PC-9 (cell line): ENCODE data around the gene HES1. TPM values are rescaled to one million over a fixed set of nuclear protein-coding genes. Genes with fewer than 3 reads are reported as not detected.
"Not testable (repeated sequence)": the region's sequence is repeated elsewhere in the genome, so short reads cannot be mapped to it uniquely, and the experiment has no call there.

Experiments used
- BruUV-seq: library from RNA; stranded (reverse); fragments of 400-500 nt; replicated peaks from 2 replicates; lab custom pipeline; 2021; lab: Mats Ljungman, UMichigan
- CTCF ChIA-PET: fragments of 300-600 bp; sonication (Branson Sonifier 250); formaldehyde crosslinking; loops from one replicate; lab custom pipeline; 2022; ENCODE audit warnings: antibody characterized with exemption; lab: Charles Lee
- POLR2A ChIA-PET: fragments of 300-600 bp; sonication (Branson Sonifier 250); formaldehyde crosslinking; loops from one replicate; lab custom pipeline; 2022; ENCODE audit warnings: antibody characterized with exemption; ENCODE audit not compliant: unreplicated experiment; lab: Charles Lee
- DNase-seq, 2 experiments: peaks; one replicate each; pipeline versions ENCODE4 v3.0.0 to v3.0.0-alpha.2; 2015 to 2022; ENCODE audit warnings: mixed read lengths in 1 of 2
- H2AFZ ChIP-seq: fragments of 200-600 bp; sonication (generic); 2 replicates; pipeline ENCODE4 v1.8.1; 2017; ENCODE audit warnings: antibody characterized with exemption
- H3F3A ChIP-seq: fragments of 200-600 bp; sonication (generic); 2 replicates; pipeline ENCODE4 v1.8.1; 2017; ENCODE audit warnings: antibody characterized with exemption, mild to moderate bottlenecking, low read depth; ENCODE audit not compliant: insufficient read depth
- H3K27ac ChIP-seq: fragments of 200-600 bp; sonication (generic); 2 replicates; pipeline ENCODE4 v1.6.1; 2016; ENCODE audit warnings: mixed run types
- H3K27me3 ChIP-seq: fragments of 200-600 bp; sonication (generic); 2 replicates; pipeline ENCODE4 v1.6.1; 2016; ENCODE audit warnings: low read depth, mixed run types; ENCODE audit not compliant: insufficient read depth
- H3K36me3 ChIP-seq: fragments of 200-600 bp; sonication (generic); 2 replicates; pipeline ENCODE4 v1.6.1; 2016; ENCODE audit warnings: low read depth, mixed run types
- H3K4me1 ChIP-seq: fragments of 200-600 bp; sonication (generic); replicated peaks from 2 replicates; pipeline ENCODE4 v1.6.1; 2016; ENCODE audit warnings: mixed run types; ENCODE audit not compliant: insufficient read depth
- H3K4me2 ChIP-seq: fragments of 200-600 bp; sonication (generic); 2 replicates; pipeline ENCODE4 v1.6.1; 2017; ENCODE audit warnings: mixed run types
- H3K4me3 ChIP-seq: fragments of 200-600 bp; sonication (generic); 2 replicates; pipeline ENCODE4 v1.6.1; 2016; ENCODE audit warnings: mixed run types
- H3K79me2 ChIP-seq: fragments of 200-600 bp; sonication (generic); 2 replicates; pipeline ENCODE4 v1.6.1; 2017; ENCODE audit warnings: low read depth, mixed run types
- H3K9me2 ChIP-seq: fragments of 200-600 bp; sonication (generic); 2 replicates; pipeline ENCODE4 v1.8.1; 2017; ENCODE audit warnings: mild to moderate bottlenecking; ENCODE audit not compliant: insufficient read depth
- H3K9me3 ChIP-seq: fragments of 200-600 bp; sonication (generic); 2 replicates; pipeline ENCODE4 v1.8.1; 2016; ENCODE audit warnings: low read depth; ENCODE audit not compliant: insufficient read depth
- H4K20me1 ChIP-seq: fragments of 200-600 bp; sonication (generic); 2 replicates; pipeline ENCODE4 v1.8.1; 2017; ENCODE audit not compliant: insufficient read depth
- CTCF ChIP-seq: fragments of 200-600 bp; sonication (generic); conservative IDR thresholded peaks from 2 replicates; pipeline ENCODE4 v1.6.1; 2017; ENCODE audit warnings: mixed run types, antibody characterized with exemption, mild to moderate bottlenecking, moderate library complexity
- EZH2 ChIP-seq: fragments of 200-600 bp; sonication (generic); IDR thresholded peaks from 2 replicates; pipeline ENCODE4 v1.8.0; 2017; ENCODE audit warnings: antibody characterized with exemption, low read depth
- intact Hi-C: fragments of 100-400 bp; cut with micrococcal nuclease; formaldehyde crosslinking; loops from one replicate; pipeline ENCODE4 v1.10.0; 2022; ENCODE audit not compliant: unreplicated experiment
- total RNA-seq: library from RNA; stranded (reverse); gene quantifications from 2 replicates; pipeline ENCODE4 v1.2.3, GENCODE V29; 2021

HES1 gene
- total RNA-seq, 1 experiment from 2014 or later = 66.5 TPM

- Histone ChIP-seq H3K27ac (peak overlapping the region; percentile 98; the same call in 1 of the 2 replicates), H3K9me3 (no peaks in the 10 kb centered on the region), H3F3A (peaks cover 36% of the 10 kb centered on the region), H3K79me2 (peaks cover 24% of the 10 kb centered on the region), H3K36me3 (no peaks in the 10 kb centered on the region), H4K20me1 (no peaks in the 10 kb centered on the region), H2AFZ (no peak overlapping the region), H3K4me1 (peaks cover 36% of the 10 kb centered on the region), H3K4me2 (peak overlapping the region; percentile 70; the same call in 1 of the 2 replicates), H3K27me3 (no peaks in the 10 kb centered on the region), H3K4me3 (no peak overlapping the region), H3K9me2 (no peaks in the 10 kb centered on the region)
- intact Hi-C loops = loop anchor here (2.0 kb wide), 1 partner anchor 235 kb away; no protein-coding TSS in a partner anchor
- CTCF ChIA-PET = interaction anchor here (1.1 kb wide), 1 partner anchor 13 kb away, joined by 3 read pairs; no protein-coding TSS in a partner anchor
- POLR2A ChIA-PET = no interaction called here
- TF ChIP-seq EZH2 (no peak), CTCF (no peak)
- BruUV-seq = no TSS peak
- no peak for DNase-seq
Measured at GRCh38 chr3:194087995-194088855, 47.7 kb upstream of the HES1 start.

- H3K79me2 ChIP-seq = peaks cover 37% of the 10 kb centered on the region
- no peaks in the 10 kb centered on the region for H3K27me3 ChIP-seq
- peaks cover 48% of the 10 kb centered on the region for H3K4me1 ChIP-seq
- H3K36me3 ChIP-seq = no peaks in the 10 kb centered on the region
- no peaks in the 10 kb centered on the region for H4K20me1 ChIP-seq
- H3K4me2 ChIP-seq = peak overlapping the region; percentile 86
- H3K4me3 ChIP-seq = peak overlapping the region; percentile 16; the same call in 1 of the 2 replicates
- peak overlapping the region; percentile 98 for H3K27ac ChIP-seq
- ChIA-PET CTCF (interaction anchor here (1.0 to 1.1 kb wide), 2 partner anchors 14 to 86 kb away, joined by 3 read pairs; no protein-coding TSS in a partner anchor), POLR2A (interaction anchor here (0.6 to 2.1 kb wide), 10 partner anchors 15 to 258 kb away, joined by 3 to 17 read pairs (median 4); no protein-coding TSS in a partner anchor)
- no peak for TF ChIP-seq EZH2
- H3K9me2 ChIP-seq = no peaks in the 10 kb centered on the region
- peak; percentile 98 to 100 for DNase-seq
- BruUV-seq = no TSS peak
- H3K9me3 ChIP-seq = no peaks in the 10 kb centered on the region
- no peak overlapping the region for H2AFZ ChIP-seq
- H3F3A ChIP-seq = peaks cover 36% of the 10 kb centered on the region
- intact Hi-C loops = loop anchor here (1.0 to 5.0 kb wide), 9 partner anchors 17 to 261 kb away; no protein-coding TSS in a partner anchor
Measured at GRCh38 chr3:194089357-194090177, 46.4 kb upstream of the HES1 start.

- not testable (repeated sequence) for H3K9me3 ChIP-seq
Measured at GRCh38 chr3:194090178-194090555, 45.8 kb upstream of the HES1 start.

More at GRCh38 chr3:194090178-194090555, 45.8 kb upstream of the HES1 start:
- TSS peak; percentile 4 for BruUV-seq
- intact Hi-C loops = loop anchor here (2.0 to 5.0 kb wide), 2 partner anchors 117 to 225 kb away; no protein-coding TSS in a partner anchor
- H4K20me1 ChIP-seq, H3K27me3 ChIP-seq, H2AFZ ChIP-seq, H3K36me3 ChIP-seq, DNase-seq, H3K9me2 ChIP-seq: not testable (repeated sequence)
- peaks cover 43% of the 10 kb centered on the region for H3K79me2 ChIP-seq
- peak overlapping the region; percentile 98 for H3K27ac ChIP-seq
- peak overlapping the region; percentile 86 for H3K4me2 ChIP-seq
- peak overlapping the region; percentile 16; the same call in 1 of the 2 replicates for H3K4me3 ChIP-seq
- peaks cover 36% of the 10 kb centered on the region for H3F3A ChIP-seq
- ChIA-PET POLR2A (interaction anchor here (0.7 to 2.1 kb wide), 4 partner anchors 15 to 189 kb away, joined by 4 to 10 read pairs (median 5); no protein-coding TSS in a partner anchor), CTCF (interaction anchor here (0.6 to 1.0 kb wide), 2 partner anchors 17 to 47 kb away, joined by 3 read pairs; no protein-coding TSS in a partner anchor)
- peaks cover 54% of the 10 kb centered on the region for H3K4me1 ChIP-seq
